WTC11 (cell line): Measurements from ENCODE around the gene HPSE2.

Experiments used
- CBFB ChIP-seq: sonication (generic); formaldehyde crosslinking; IDR thresholded peaks from 2 replicates; pipeline ENCODE4 v1.8.1; 2022; ENCODE audit warnings: mild to moderate bottlenecking, low read depth, missing genetic modification reagents
- CTCF ChIP-seq: fragments of 200-600 bp; IDR thresholded peaks from 2 replicates; pipeline ENCODE4 v1.8.0; 2022; ENCODE audit warnings: antibody characterized with exemption
- EMX1 ChIP-seq: fragments of 250-450 bp; sonication (Bioruptor Pico); IDR thresholded peaks from 2 replicates; pipeline ENCODE4 v1.8.0; 2021; ENCODE audit warnings: mild to moderate bottlenecking
- HMGA2 ChIP-seq: fragments of 250-450 bp; sonication (Bioruptor Pico); IDR thresholded peaks from 2 replicates; pipeline ENCODE4 v1.4.0; 2021; ENCODE audit warnings: mild to moderate bottlenecking, moderate library complexity
- NFE2L1 ChIP-seq: sonication (generic); formaldehyde crosslinking; IDR thresholded peaks from 2 replicates; pipeline ENCODE4 v1.8.1; 2023; ENCODE audit warnings: missing genetic modification reagents
- NR2C2 ChIP-seq: sonication (generic); formaldehyde crosslinking; IDR thresholded peaks from 2 replicates; pipeline ENCODE4 v1.8.0; 2022; ENCODE audit warnings: mild to moderate bottlenecking, missing genetic modification reagents
- SMAD3 ChIP-seq: sonication (generic); formaldehyde crosslinking; IDR thresholded peaks from 2 replicates; pipeline ENCODE4 v1.8.0; 2022; ENCODE audit warnings: missing genetic modification reagents, mild to moderate bottlenecking, borderline replicate concordance
- SP1 ChIP-seq: sonication (generic); formaldehyde crosslinking; conservative IDR thresholded peaks from 2 replicates; pipeline ENCODE4 v1.8.1; 2022; ENCODE audit warnings: missing genetic modification reagents
- STAT6 ChIP-seq: sonication (generic); formaldehyde crosslinking; conservative IDR thresholded peaks from 2 replicates; pipeline ENCODE4 v1.8.1; 2023; ENCODE audit warnings: mild to moderate bottlenecking, low read depth, missing genetic modification reagents, moderate library complexity
- USF2 ChIP-seq: sonication (generic); formaldehyde crosslinking; IDR thresholded peaks from 2 replicates; pipeline ENCODE4 v1.8.1; 2023; ENCODE audit warnings: mild to moderate bottlenecking, missing genetic modification reagents, moderate library complexity
- ZBTB21 ChIP-seq: sonication (generic); formaldehyde crosslinking; IDR thresholded peaks from 2 replicates; pipeline ENCODE4 v1.8.1; 2023; ENCODE audit warnings: mild to moderate bottlenecking, missing genetic modification reagents, borderline replicate concordance
- ZNF263 ChIP-seq: sonication (generic); formaldehyde crosslinking; IDR thresholded peaks from 2 replicates; pipeline ENCODE4 v1.8.1; 2022; ENCODE audit warnings: low read depth, mild to moderate bottlenecking, moderate library complexity, missing genetic modification reagents
- ZNF317 ChIP-seq: sonication (generic); formaldehyde crosslinking; IDR thresholded peaks from 2 replicates; pipeline ENCODE4 v1.8.1; 2023; ENCODE audit warnings: low read depth, mild to moderate bottlenecking, moderate library complexity, missing genetic modification reagents, borderline replicate concordance

GRCh38 chr10:98424295-98425254, 811.1 kb downstream of the HPSE2 start:
- no peak for TF ChIP-seq ZNF317 (CRISPR knock-in tag)
- no peak for TF ChIP-seq NFE2L1 (CRISPR knock-in tag)
- no peak for TF ChIP-seq ZNF263 (CRISPR knock-in tag)
- TF ChIP-seq CBFB, result no peak
- TF ChIP-seq USF2, result no peak
- no peak for TF ChIP-seq STAT6 (CRISPR knock-in tag)
- no peak for TF ChIP-seq SP1
- TF ChIP-seq CTCF, result no peak
- TF ChIP-seq HMGA2 (CRISPR knock-in tag), result no peak
- TF ChIP-seq SMAD3 (CRISPR knock-in tag), result no peak
- no peak for TF ChIP-seq EMX1 (CRISPR knock-in tag)
- no peak for TF ChIP-seq ZBTB21
- no peak for TF ChIP-seq NR2C2 (CRISPR knock-in tag)
